ENCODE data around the gene EDARADD. TPM values are rescaled to one million over a fixed set of nuclear protein-coding genes. Genes with fewer than 3 reads are reported as not detected.

EDARADD gene
- polyA plus RNA-seq, 4 donors, result 0.13 to 0.53 TPM; not detected in 2

- Histone ChIP-seq H3K27me3 (ENCODE audit: control insufficient read depth in 3 of 3, insufficient read depth in 3 of 3, low read length in 3 of 3) (peaks cover 0 to 5% (median 0%) of the 10 kb centered on the region in 3 donors), H3K4me1 (ENCODE audit: control insufficient read depth in 3 of 3, insufficient read depth in 2 of 3, low read depth in 1 of 3, low read length in 2 of 3) (no peaks in the 10 kb centered on the region), H3K27ac (ENCODE audit: low read depth in 1 of 3, low read length in 2 of 3) (no peak overlapping the region), H3K36me3 (ENCODE audit: control insufficient read depth in 3 of 3, insufficient read depth in 2 of 3, low read depth in 1 of 3, low read length in 3 of 3) (no peaks in the 10 kb centered on the region), H3K4me3 (ENCODE audit: low read depth in 1 of 3, low read length in 3 of 3) (no peak overlapping the region), H3K9me3 (ENCODE audit: control insufficient read depth in 2 of 2, insufficient read depth in 1 of 2, low read depth in 1 of 2, low read length in 1 of 2) (no peaks in the 10 kb centered on the region)
- DNase-seq (no peak), FAIRE-seq (no peak)
- 60 to 69% (median 61%) methylated on average over 10 of the region's 10 CpGs for WGBS, 3 donors
These were observed 97.5 kb downstream of the EDARADD start for GRCh38 chr1:236491469-236492136.

GRCh38 chr1:236492378-236492777, 98.3 kb downstream of the EDARADD start:
- Histone ChIP-seq H3K36me3 (ENCODE audit: control insufficient read depth in 3 of 3, insufficient read depth in 2 of 3, low read depth in 1 of 3, low read length in 3 of 3) (no peaks in the 10 kb centered on the region), H3K4me3 (ENCODE audit: low read depth in 1 of 3, low read length in 3 of 3) (no peak overlapping the region), H3K27me3 (ENCODE audit: control insufficient read depth in 3 of 3, insufficient read depth in 3 of 3, low read length in 3 of 3) (peaks cover 0 to 5% (median 0%) of the 10 kb centered on the region in 3 donors), H3K4me1 (ENCODE audit: control insufficient read depth in 3 of 3, insufficient read depth in 2 of 3, low read depth in 1 of 3, low read length in 2 of 3) (no peaks in the 10 kb centered on the region), H3K27ac (ENCODE audit: low read depth in 1 of 3, low read length in 2 of 3) (no peak overlapping the region), H3K9me3 (ENCODE audit: control insufficient read depth in 2 of 2, insufficient read depth in 1 of 2, low read depth in 1 of 2, low read length in 1 of 2) (no peaks in the 10 kb centered on the region)
- DNase-seq (no peak), FAIRE-seq (no peak)
- 91 to 96% (median 91%) methylated on average over 2 of the region's 2 CpGs for WGBS, 3 donors

GRCh38 chr1:236494082-236494481, 100.0 kb downstream of the EDARADD start:
- no peak for FAIRE-seq
- Histone ChIP-seq H3K4me3 (ENCODE audit: low read depth in 1 of 3, low read length in 3 of 3) (no peak overlapping the region), H3K9me3 (ENCODE audit: control insufficient read depth in 2 of 2, insufficient read depth in 1 of 2, low read depth in 1 of 2, low read length in 1 of 2) (no peaks in the 10 kb centered on the region), H3K36me3 (ENCODE audit: control insufficient read depth in 3 of 3, insufficient read depth in 2 of 3, low read depth in 1 of 3, low read length in 3 of 3) (no peaks in the 10 kb centered on the region), H3K27ac (ENCODE audit: low read depth in 1 of 3, low read length in 2 of 3) (no peak overlapping the region), H3K27me3 (ENCODE audit: control insufficient read depth in 3 of 3, insufficient read depth in 3 of 3, low read length in 3 of 3) (peaks cover 0 to 5% (median 0%) of the 10 kb centered on the region in 3 donors), H3K4me1 (ENCODE audit: control insufficient read depth in 3 of 3, insufficient read depth in 2 of 3, low read depth in 1 of 3, low read length in 2 of 3) (no peaks in the 10 kb centered on the region)
- 91% methylated on average over 11 of the region's 11 CpGs for WGBS, 3 donors
- DNase-seq, result no peak

GRCh38 chr1:236494586-236495466, 100.7 kb downstream of the EDARADD start:
- WGBS, 3 donors, result 54 to 67% (median 57%) methylated on average over 10 of the region's 10 CpGs
- no peak for FAIRE-seq
- Histone ChIP-seq H3K36me3 (ENCODE audit: control insufficient read depth in 3 of 3, insufficient read depth in 2 of 3, low read depth in 1 of 3, low read length in 3 of 3) (no peaks in the 10 kb centered on the region), H3K4me3 (ENCODE audit: low read depth in 1 of 3, low read length in 3 of 3) (no peak overlapping the region), H3K27ac (ENCODE audit: low read depth in 1 of 3, low read length in 2 of 3) (no peak overlapping the region), H3K4me1 (ENCODE audit: control insufficient read depth in 3 of 3, insufficient read depth in 2 of 3, low read depth in 1 of 3, low read length in 2 of 3) (no peaks in the 10 kb centered on the region), H3K27me3 (ENCODE audit: control insufficient read depth in 3 of 3, insufficient read depth in 3 of 3, low read length in 3 of 3) (peaks cover 0 to 5% (median 0%) of the 10 kb centered on the region in 3 donors), H3K9me3 (ENCODE audit: control insufficient read depth in 2 of 2, insufficient read depth in 1 of 2, low read depth in 1 of 2, low read length in 1 of 2) (no peaks in the 10 kb centered on the region)
- DNase-seq, result no peak

- FAIRE-seq, result no peak
- no peak for DNase-seq
- Histone ChIP-seq H3K4me1 (ENCODE audit: control insufficient read depth in 3 of 3, insufficient read depth in 2 of 3, low read depth in 1 of 3, low read length in 2 of 3) (no peaks in the 10 kb centered on the region), H3K9me3 (ENCODE audit: control insufficient read depth in 2 of 2, insufficient read depth in 1 of 2, low read depth in 1 of 2, low read length in 1 of 2) (no peaks in the 10 kb centered on the region), H3K36me3 (ENCODE audit: control insufficient read depth in 3 of 3, insufficient read depth in 2 of 3, low read depth in 1 of 3, low read length in 3 of 3) (no peaks in the 10 kb centered on the region), H3K27ac (ENCODE audit: low read depth in 1 of 3, low read length in 2 of 3) (no peak overlapping the region), H3K4me3 (ENCODE audit: low read depth in 1 of 3, low read length in 3 of 3) (no peak overlapping the region), H3K27me3 (ENCODE audit: control insufficient read depth in 3 of 3, insufficient read depth in 3 of 3, low read length in 3 of 3) (peaks cover 0 to 5% (median 0%) of the 10 kb centered on the region in 3 donors)
- 42 to 65% (median 53%) methylated on average over 10 to 11 of the region's 11 CpGs for WGBS, 3 donors
These were observed 101.5 kb downstream of the EDARADD start for GRCh38 chr1:236495467-236496112.

- Histone ChIP-seq H3K4me3 (ENCODE audit: low read depth in 1 of 3, low read length in 3 of 3) (no peak overlapping the region), H3K27me3 (ENCODE audit: control insufficient read depth in 3 of 3, insufficient read depth in 3 of 3, low read length in 3 of 3) (peaks cover 0 to 5% (median 0%) of the 10 kb centered on the region in 3 donors), H3K36me3 (ENCODE audit: control insufficient read depth in 3 of 3, insufficient read depth in 2 of 3, low read depth in 1 of 3, low read length in 3 of 3) (no peaks in the 10 kb centered on the region), H3K9me3 (ENCODE audit: control insufficient read depth in 2 of 2, insufficient read depth in 1 of 2, low read depth in 1 of 2, low read length in 1 of 2) (no peaks in the 10 kb centered on the region), H3K27ac (ENCODE audit: low read depth in 1 of 3, low read length in 2 of 3) (no peak overlapping the region), H3K4me1 (ENCODE audit: control insufficient read depth in 3 of 3, insufficient read depth in 2 of 3, low read depth in 1 of 3, low read length in 2 of 3) (peaks cover 0 to under 1% (median 0%) of the 10 kb centered on the region in 3 donors)
- 71 to 84% (median 83%) methylated on average over 6 of the region's 6 CpGs for WGBS, 3 donors
- DNase-seq, result no peak
- FAIRE-seq, result no peak
These were observed 103.8 kb downstream of the EDARADD start for GRCh38 chr1:236497908-236498307.

- no peak for FAIRE-seq
- WGBS, 3 donors, result 85 to 91% (median 86%) methylated on average over 6 of the region's 6 CpGs
- H3K4me3 ChIP-seq (ENCODE audit: low read depth in 1 of 3, low read length in 3 of 3), result no peak overlapping the region
These were observed 107.0 kb downstream of the EDARADD start for GRCh38 chr1:236501093-236501492.

GRCh38 chr1:236502579-236502971, 108.5 kb downstream of the EDARADD start:
- no peak for DNase-seq
- no peak overlapping the region for H3K4me3 ChIP-seq (ENCODE audit: low read depth in 1 of 3, low read length in 3 of 3)
- H3K27me3 ChIP-seq (ENCODE audit: control insufficient read depth in 3 of 3, insufficient read depth in 3 of 3, low read length in 3 of 3), result no peaks in the 10 kb centered on the region
- WGBS, 3 donors, result 36 to 47% (median 39%) methylated on average over 2 of the region's 2 CpGs
- H3K36me3 ChIP-seq (ENCODE audit: control insufficient read depth in 3 of 3, insufficient read depth in 2 of 3, low read depth in 1 of 3, low read length in 3 of 3), result no peaks in the 10 kb centered on the region
- FAIRE-seq, result no peak
- no peaks in the 10 kb centered on the region for H3K9me3 ChIP-seq (ENCODE audit: control insufficient read depth in 2 of 2, insufficient read depth in 1 of 2, low read depth in 1 of 2, low read length in 1 of 2)
- no peak overlapping the region for H3K27ac ChIP-seq (ENCODE audit: low read depth in 1 of 3, low read length in 2 of 3)
- peaks cover 0 to 6% (median 0%) of the 10 kb centered on the region in 3 donors for H3K4me1 ChIP-seq (ENCODE audit: control insufficient read depth in 3 of 3, insufficient read depth in 2 of 3, low read depth in 1 of 3, low read length in 2 of 3)

More at GRCh38 chr1:236501093-236501492, 107.0 kb downstream of the EDARADD start:
- no peaks in the 10 kb centered on the region for H3K36me3 ChIP-seq (ENCODE audit: control insufficient read depth in 3 of 3, insufficient read depth in 2 of 3, low read depth in 1 of 3, low read length in 3 of 3)
- H3K27me3 ChIP-seq (ENCODE audit: control insufficient read depth in 3 of 3, insufficient read depth in 3 of 3, low read length in 3 of 3), result no peaks in the 10 kb centered on the region
- peaks cover 0 to 6% (median 0%) of the 10 kb centered on the region in 3 donors for H3K4me1 ChIP-seq (ENCODE audit: control insufficient read depth in 3 of 3, insufficient read depth in 2 of 3, low read depth in 1 of 3, low read length in 2 of 3)
- H3K27ac ChIP-seq (ENCODE audit: low read depth in 1 of 3, low read length in 2 of 3), result no peak overlapping the region
- H3K9me3 ChIP-seq (ENCODE audit: control insufficient read depth in 2 of 2, insufficient read depth in 1 of 2, low read depth in 1 of 2, low read length in 1 of 2), result no peaks in the 10 kb centered on the region
- DNase-seq, result no peak

Measured in small intestine (tissue), 7 donors.